ENCODE results near the gene NUMA1.

DNA sequence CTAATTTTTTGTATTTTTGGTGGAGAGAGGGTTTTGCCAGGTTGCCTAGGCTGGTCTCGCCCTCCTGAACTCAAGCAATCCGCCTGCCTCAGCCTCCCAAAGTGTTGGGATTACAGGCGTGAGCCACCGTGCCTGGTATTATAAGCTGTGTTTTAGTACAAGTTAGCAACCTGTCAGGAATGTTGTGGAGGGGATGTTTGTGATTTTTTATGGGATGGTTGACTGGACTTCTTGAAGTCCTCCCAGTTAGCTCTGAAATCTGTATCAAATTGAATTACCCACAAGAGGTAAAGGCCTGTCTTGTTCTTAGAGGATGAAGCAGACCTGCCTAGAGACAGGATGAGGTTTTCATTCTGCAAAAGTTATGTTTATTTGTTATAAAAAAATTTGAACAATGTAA is 115.7 kb downstream of the NUMA1 start:
- TF ChIP-seq, protein P1, sequence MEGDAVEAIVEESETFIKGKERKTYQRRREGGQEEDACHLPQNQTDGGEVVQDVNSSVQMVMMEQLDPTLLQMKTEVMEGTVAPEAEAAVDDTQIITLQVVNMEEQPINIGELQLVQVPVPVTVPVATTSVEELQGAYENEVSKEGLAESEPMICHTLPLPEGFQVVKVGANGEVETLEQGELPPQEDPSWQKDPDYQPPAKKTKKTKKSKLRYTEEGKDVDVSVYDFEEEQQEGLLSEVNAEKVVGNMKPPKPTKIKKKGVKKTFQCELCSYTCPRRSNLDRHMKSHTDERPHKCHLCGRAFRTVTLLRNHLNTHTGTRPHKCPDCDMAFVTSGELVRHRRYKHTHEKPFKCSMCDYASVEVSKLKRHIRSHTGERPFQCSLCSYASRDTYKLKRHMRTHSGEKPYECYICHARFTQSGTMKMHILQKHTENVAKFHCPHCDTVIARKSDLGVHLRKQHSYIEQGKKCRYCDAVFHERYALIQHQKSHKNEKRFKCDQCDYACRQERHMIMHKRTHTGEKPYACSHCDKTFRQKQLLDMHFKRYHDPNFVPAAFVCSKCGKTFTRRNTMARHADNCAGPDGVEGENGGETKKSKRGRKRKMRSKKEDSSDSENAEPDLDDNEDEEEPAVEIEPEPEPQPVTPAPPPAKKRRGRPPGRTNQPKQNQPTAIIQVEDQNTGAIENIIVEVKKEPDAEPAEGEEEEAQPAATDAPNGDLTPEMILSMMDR (conservative IDR thresholded peaks at IDR 0.05; ENCODE audit: low read length) = no peak
- TF ChIP-seq EZH2phosphoT487 (IDR thresholded peaks at IDR 0.05; ENCODE audit: borderline replicate concordance) = no peak

Measured in Loucy (cell line).